Right lobe of liver (tissue), 6 donors: ENCODE data around the gene RASSF4. TPM values are rescaled to one million over a fixed set of nuclear protein-coding genes. Genes with fewer than 3 reads are reported as not detected.
A peak's percentile ranks its signal among the peaks of the same experiment; 100 is the strongest.

Source experiments
- ATAC-seq, 4 donors: fragments of 200-7000 bp; cut with Tn5 transposase; one replicate each; pipeline ENCODE4 v1.9.1; 2020; ENCODE audit warnings: mild to moderate bottlenecking in 4 of 4, moderate library complexity in 4 of 4
- DNase-seq, 3 donors: peaks; one replicate each; pipeline ENCODE4 v3.0.0-alpha.2; 2020
- H3K27ac ChIP-seq, 3 donors: fragments of 200-600 bp; one replicate each; pipeline ENCODE4 v1.8.0; 2022
- H3K27me3 ChIP-seq, 2 donors: fragments of 200-600 bp; one replicate each; pipeline ENCODE4 v1.8.0; 2022
- H3K36me3 ChIP-seq, 4 donors: fragments of 200-600 bp; sonication (generic) in 1 of 4; one replicate each; pipeline versions ENCODE4 v1.5.1 to v1.8.0; 2017 to 2022; ENCODE audit warnings: control low read depth in 1 of 4
- H3K4me1 ChIP-seq, 4 donors: fragments of 200-600 bp; sonication (generic) in 1 of 4; one replicate each; pipeline versions ENCODE4 v1.5.1 to v1.8.0; 2017 to 2022; ENCODE audit warnings: control low read depth in 1 of 4
- H3K4me3 ChIP-seq, 3 donors: fragments of 200-600 bp; one replicate each; pipeline ENCODE4 v1.8.0; 2022
- H3K9me3 ChIP-seq, 4 donors: fragments of 200-600 bp; sonication (generic) in 1 of 4; one replicate each; pipeline versions ENCODE4 v1.5.1 to v1.8.0; 2017 to 2022; ENCODE audit warnings: control low read depth in 1 of 4
- POLR2A ChIP-seq: fragments of 450-650 bp; IDR thresholded peaks from one replicate; pipeline ENCODE4 v1.6.1; 2017; ENCODE audit warnings: antibody characterized with exemption, mild to moderate bottlenecking
- WGBS: methylation state at CpG from one replicate; pipeline ENCODE4 v1.1.6; 2018; ENCODE audit warnings: low coverage, low lambda C conversion rate; ENCODE audit not compliant: insufficient coverage; ENCODE audit errors: missing lambda C conversion rate; 5-methylcytosine and 5-hydroxymethylcytosine counted together
- intact Hi-C, 2 donors: fragments of 100-400 bp; cut with DNase I; formaldehyde crosslinking; loops; one replicate each; pipeline versions ENCODE4 v1.11.2 to v1.14.1; 2022
- total RNA-seq, 6 experiments: library from RNA; depleted of rRNA in 2 of 6; stranded (reverse); fragments of >200 nt in 2 of 6; fragmentation: NEBNext Ultra II Directional in 3 of 6; extraction: Animal tissue kit (Norgen Biotek cat#: 25700) in 3 of 6; gene quantifications; one replicate each; pipeline versions ENCODE4 v1.1.0 to v1.2.4, GENCODE V29; 2016 to 2023
- TF ChIP-seq, protein P1 (sequence below), 4 donors: fragments of 200-600 bp in 3 of 4; fragments of 450-650 bp in 1 of 4; IDR thresholded peaks; one replicate each; pipeline versions ENCODE4 v1.5.1 to v1.8.0; 2016 to 2022; ENCODE audit warnings: antibody characterized with exemption in 4 of 4, mild to moderate bottlenecking in 2 of 4
- donor health status: DM: no; HTN: yes; CAD: no.
- donor health status: DM: no; HTN: no; CAD: no.
- donor health status: DM: no; HTN: no; CAD: no.
- donor health status: DM: no; HTN: yes; CAD: no.
- donor health status: DM: no; HTN: yes; CAD: no.

The RASSF4 gene
- total RNA-seq, 6 experiments from 2014 or later = 13.6 to 28.5 (median 19.6) TPM

GRCh38 chr10:44922796-44923545, 36.6 kb upstream of the RASSF4 start:
- Histone ChIP-seq H3K27ac (no peak overlapping the region), H3K4me1 (peaks cover 0 to 10% (median 3%) of the 10 kb centered on the region in 4 donors), H3K27me3 (no peaks in the 10 kb centered on the region), H3K36me3 (no peaks in the 10 kb centered on the region), H3K4me3 (no peak overlapping the region), H3K9me3 (no peaks in the 10 kb centered on the region)
- intact Hi-C loops = no loop called here
- TF ChIP-seq, protein P1, sequence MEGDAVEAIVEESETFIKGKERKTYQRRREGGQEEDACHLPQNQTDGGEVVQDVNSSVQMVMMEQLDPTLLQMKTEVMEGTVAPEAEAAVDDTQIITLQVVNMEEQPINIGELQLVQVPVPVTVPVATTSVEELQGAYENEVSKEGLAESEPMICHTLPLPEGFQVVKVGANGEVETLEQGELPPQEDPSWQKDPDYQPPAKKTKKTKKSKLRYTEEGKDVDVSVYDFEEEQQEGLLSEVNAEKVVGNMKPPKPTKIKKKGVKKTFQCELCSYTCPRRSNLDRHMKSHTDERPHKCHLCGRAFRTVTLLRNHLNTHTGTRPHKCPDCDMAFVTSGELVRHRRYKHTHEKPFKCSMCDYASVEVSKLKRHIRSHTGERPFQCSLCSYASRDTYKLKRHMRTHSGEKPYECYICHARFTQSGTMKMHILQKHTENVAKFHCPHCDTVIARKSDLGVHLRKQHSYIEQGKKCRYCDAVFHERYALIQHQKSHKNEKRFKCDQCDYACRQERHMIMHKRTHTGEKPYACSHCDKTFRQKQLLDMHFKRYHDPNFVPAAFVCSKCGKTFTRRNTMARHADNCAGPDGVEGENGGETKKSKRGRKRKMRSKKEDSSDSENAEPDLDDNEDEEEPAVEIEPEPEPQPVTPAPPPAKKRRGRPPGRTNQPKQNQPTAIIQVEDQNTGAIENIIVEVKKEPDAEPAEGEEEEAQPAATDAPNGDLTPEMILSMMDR (IDR thresholded peaks at IDR 0.05) = no peak
- TF ChIP-seq POLR2A = no peak
- no peak for ATAC-seq
- WGBS = 65% methylated on average over 3 of the region's 7 CpGs
- DNase-seq = no peak

DNA sequence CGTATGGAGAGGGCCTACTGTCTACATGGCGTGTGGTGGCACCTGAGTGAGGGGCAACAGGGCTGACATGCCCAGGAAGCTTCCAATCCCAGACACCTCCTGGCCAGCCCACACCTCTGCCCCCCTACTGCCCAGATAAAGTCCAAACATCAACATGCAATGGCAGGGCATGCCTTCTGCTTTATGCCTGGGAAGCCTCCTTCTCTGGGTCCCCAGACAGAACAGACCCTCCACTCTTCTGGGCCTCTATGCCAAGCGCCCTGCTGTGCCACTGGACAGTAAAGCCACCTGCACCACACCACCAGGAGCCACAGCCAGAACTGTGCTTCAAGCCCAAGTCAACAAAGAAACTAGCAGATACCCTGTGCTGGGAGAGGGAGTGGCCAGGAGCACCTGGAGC, 36.0 kb upstream of the RASSF4 start:
- DNase-seq = no peak
- no peaks in the 10 kb centered on the region for H3K9me3 ChIP-seq
- H3K27ac ChIP-seq = no peak overlapping the region
- intact Hi-C loops = no loop called here
- ATAC-seq = no peak
- H3K27me3 ChIP-seq = no peaks in the 10 kb centered on the region
- peaks cover 0 to 10% (median 3%) of the 10 kb centered on the region in 4 donors for H3K4me1 ChIP-seq
- no peak for TF ChIP-seq POLR2A
- TF ChIP-seq, protein P1 (IDR thresholded peaks at IDR 0.05) = no peak
- WGBS = 93% methylated on average over 2 of the region's 3 CpGs
- H3K4me3 ChIP-seq = no peak overlapping the region
- H3K36me3 ChIP-seq = no peaks in the 10 kb centered on the region

DNA sequence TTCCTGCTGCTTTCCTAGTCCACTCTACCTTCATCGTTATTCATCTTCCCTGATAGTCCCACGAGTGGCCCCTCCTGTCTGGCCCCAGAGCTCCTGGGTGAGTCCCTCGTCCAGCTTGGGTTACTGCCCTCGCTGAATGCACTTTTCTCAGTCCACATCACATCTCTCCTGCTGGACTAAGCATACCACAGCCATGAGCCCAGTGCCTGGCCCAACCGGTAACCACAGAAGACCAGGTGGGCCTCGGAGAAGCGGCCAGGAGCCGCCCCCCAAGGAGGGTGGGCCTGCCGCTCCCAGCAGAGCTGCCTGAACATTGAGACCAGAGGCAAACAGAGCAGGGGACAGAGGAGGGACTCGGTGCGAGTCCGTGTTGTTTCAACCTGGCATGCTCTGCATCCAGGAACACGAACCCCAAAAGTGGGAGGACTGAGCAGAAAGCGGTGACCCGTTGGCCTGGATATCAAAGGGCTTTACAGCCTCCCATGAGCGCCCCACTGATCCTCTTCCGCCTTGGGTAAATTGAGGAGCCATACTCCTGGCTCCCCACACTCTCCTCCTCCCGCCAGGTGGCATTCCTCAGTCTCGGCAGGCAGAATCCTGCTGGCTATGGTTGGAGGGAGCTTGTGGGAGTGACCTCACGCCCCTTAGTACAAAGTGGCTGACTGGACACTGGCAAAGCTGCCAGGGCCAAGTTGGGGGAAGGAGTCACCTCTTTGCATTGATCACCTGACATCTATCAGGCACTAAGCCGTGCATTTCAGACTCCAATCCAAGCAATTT, 35.2 kb upstream of the RASSF4 start:
- intact Hi-C loops = no loop called here
- no peaks in the 10 kb centered on the region for H3K9me3 ChIP-seq
- DNase-seq = peak in 1 of 3 donors; percentile 32
- no peak for ATAC-seq
- no peak overlapping the region for H3K27ac ChIP-seq
- H3K4me1 ChIP-seq = peaks cover 0 to 10% (median 3%) of the 10 kb centered on the region in 4 donors
- no peaks in the 10 kb centered on the region for H3K27me3 ChIP-seq
- TF ChIP-seq POLR2A = no peak
- TF ChIP-seq, protein P1 (IDR thresholded peaks at IDR 0.05) = no peak
- no peaks in the 10 kb centered on the region for H3K36me3 ChIP-seq
- no peak overlapping the region for H3K4me3 ChIP-seq
- 90% methylated on average over 12 of the region's 21 CpGs for WGBS

- peaks cover 0 to 10% (median 3%) of the 10 kb centered on the region in 4 donors for H3K4me1 ChIP-seq
- H3K27me3 ChIP-seq = no peaks in the 10 kb centered on the region
- 50% methylated on average over 7 of the region's 7 CpGs for WGBS
- H3K27ac ChIP-seq = no peak overlapping the region
- ATAC-seq (no peak), DNase-seq (peak in 1 of 3 donors; percentile 28)
- no peak overlapping the region for H3K4me3 ChIP-seq
- no peaks in the 10 kb centered on the region for H3K9me3 ChIP-seq
- TF ChIP-seq POLR2A = no peak
- TF ChIP-seq, protein P1 (IDR thresholded peaks at IDR 0.05) = peak in 1 of 4 donors; percentile 23
- intact Hi-C loops = no loop called here
- no peaks in the 10 kb centered on the region for H3K36me3 ChIP-seq
These were observed 34.4 kb upstream of the RASSF4 start for GRCh38 chr10:44925224-44925623.
